NCI-H2081 treated with DMSO at 0.1 percent for 48 hours (cell line): Measurements from ENCODE around the gene UBE2E3.

Experiments used
- DNase-seq: peaks from one replicate; lab custom pipeline; 2025; lab: John Stamatoyannopoulos, UW

UBE2E3 gene

GRCh38 chr2:180978903-180979748 lies 1.3 kb upstream of the UBE2E3 start:
- no peak for DNase-seq

GRCh38 chr2:180979749-180980105 lies 678 bp upstream of the UBE2E3 start:
- DNase-seq: no peak

DNA sequence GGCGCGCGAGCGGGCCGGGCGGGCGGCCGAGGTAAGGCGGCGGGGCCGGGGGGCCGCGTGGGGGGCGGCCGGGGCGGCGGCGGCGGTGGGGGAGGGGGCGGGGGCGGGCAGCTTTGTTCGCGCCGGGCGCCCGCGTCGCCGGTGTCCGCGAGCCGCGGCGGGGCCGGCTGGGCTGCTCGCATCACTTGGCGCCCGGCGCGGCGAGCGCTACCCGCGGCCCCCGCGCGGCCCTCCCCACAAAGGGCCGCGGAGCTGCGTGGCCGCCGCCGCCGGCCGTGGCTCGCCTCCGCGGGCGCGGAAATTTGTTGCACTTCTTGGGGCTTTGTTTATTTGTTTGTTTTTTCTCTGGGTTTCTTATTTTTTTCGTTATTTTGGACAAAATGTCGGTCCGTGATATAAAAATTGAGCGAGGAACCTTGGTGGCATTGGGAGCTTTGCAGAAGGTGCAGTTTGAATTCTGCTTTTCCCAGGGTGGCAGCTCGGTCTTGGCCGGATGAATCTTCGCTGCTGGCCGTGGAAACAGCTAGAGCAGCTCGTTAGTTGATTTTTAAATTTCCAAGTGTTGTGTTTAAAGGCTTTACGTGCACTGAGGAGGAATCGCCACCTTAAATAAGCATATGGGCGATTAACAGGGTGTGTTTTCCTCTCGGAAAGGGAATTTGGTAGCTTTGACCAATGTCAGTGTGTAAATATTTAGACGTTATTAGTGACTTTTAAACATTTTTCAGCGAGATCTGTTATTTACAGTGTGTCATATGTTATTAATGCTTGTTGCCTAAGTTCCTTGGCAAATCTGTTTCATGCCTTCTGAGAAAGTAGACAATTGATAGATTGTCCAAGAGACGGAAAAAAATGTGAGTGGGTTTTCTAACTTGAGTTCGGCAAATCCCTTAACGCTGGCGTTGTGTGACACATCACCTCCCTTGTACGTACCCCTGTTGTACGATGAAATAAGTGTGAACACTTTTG lies 822 bp downstream of the UBE2E3 start:
- DNase-seq: no peak

- DNase-seq: peak; percentile 51
Measured at GRCh38 chr2:180983468-180984242, 3.2 kb downstream of the UBE2E3 start.

- DNase-seq: no peak
Measured at GRCh38 chr2:180985771-180986395, 5.5 kb downstream of the UBE2E3 start.

DNA sequence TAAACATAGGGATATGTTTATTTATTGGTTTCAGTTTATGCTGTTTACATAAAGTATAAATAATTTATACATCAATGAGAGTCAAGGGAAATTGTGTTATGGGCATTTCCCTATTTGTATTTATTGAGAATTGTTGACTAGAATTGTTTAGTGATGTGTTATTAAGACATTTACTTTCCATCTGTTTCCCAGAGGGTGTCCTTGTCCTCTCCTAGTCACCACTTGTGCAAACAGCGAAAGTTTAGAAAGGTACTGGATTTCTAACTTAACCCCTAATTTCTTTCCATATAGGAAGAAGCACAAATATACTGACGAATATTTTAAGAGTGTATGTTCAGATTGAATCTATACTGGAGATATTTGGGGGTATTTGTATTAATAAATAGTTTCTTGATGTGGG lies 6.7 kb downstream of the UBE2E3 start:
- DNase-seq: no peak

DNA sequence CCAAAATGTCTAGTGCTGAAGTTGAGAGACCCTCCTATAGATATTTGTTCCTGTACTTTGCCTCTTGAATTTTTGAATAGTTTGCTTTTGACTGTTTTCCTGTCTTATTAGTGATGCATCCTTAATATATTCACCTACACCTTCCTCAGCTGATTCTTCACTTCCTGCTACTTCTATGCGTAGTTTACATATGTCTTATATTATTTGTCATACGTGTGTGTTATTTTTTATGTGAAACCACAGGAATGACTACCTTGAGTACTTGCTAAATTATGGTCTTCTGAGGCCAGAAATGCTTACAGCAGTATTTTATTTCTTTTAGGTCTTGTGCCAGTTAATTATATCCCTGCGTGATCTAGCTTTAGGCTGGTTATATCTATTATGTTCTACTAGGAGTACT lies 9.9 kb downstream of the UBE2E3 start:
- DNase-seq: no peak

- no peak for DNase-seq
Measured at GRCh38 chr2:180990794-180991193, 10.4 kb downstream of the UBE2E3 start.

- no peak for DNase-seq
Measured at GRCh38 chr2:180991361-180991760, 11.0 kb downstream of the UBE2E3 start.

- DNase-seq: no peak
Measured at GRCh38 chr2:180991820-180992219, 11.4 kb downstream of the UBE2E3 start.

- DNase-seq: no peak
Measured at GRCh38 chr2:180992994-180993393, 12.6 kb downstream of the UBE2E3 start.

DNA sequence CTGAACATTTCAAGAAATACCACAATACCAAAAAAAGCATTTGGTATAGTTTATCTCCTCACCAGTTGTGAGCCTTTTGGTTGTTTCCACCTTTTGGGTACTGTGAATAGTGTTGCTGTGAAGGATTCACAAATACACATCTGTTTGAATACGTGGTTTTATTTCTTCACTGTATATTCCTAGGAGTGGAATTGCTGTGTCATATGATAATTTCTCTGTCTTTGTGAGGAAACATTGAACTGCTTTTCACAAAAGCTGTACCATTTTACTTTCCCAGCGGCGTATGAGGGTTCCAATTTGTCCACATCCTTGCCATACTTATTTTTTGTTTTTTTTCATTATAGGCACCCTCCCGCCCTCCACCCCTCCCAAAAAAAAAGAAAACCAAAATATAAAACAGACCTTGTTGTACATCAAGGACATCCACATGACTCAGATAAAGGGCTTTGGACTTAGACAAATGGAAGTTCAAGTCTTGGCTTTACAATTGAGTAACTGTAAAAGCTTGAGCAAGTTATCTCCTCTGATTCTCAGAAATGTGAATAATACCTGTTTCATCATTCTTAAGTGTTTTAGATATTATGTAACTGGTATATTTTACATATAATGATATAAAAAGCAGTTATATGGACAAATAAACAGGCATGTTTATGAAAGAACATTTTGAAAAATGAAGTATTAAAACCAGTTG lies 19.0 kb downstream of the UBE2E3 start:
- DNase-seq: no peak

GRCh38 chr2:181004647-181005325 lies 24.4 kb downstream of the UBE2E3 start:
- no peak for DNase-seq

- DNase-seq: no peak
Measured at GRCh38 chr2:181005326-181005655, 24.9 kb downstream of the UBE2E3 start.

DNA sequence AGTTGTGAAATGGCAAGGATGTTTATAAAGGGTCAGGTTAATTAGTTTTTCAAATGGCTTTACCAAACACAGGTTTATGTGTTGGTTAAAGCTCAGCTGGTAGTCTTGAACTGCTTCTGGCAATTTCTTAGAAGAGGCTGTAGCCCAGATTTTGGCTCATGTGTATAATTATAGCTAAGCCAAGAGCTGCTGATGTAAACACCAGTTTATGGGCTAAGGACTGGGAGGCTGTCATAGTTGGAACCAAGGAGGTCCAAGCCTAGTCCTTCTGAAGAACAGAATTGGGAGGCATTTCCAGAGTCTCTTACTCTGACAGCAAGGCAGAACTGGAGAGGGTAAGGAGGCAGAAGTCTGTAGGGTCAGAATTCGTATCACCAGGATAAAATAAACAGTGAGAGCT lies 25.4 kb downstream of the UBE2E3 start:
- no peak for DNase-seq

DNA sequence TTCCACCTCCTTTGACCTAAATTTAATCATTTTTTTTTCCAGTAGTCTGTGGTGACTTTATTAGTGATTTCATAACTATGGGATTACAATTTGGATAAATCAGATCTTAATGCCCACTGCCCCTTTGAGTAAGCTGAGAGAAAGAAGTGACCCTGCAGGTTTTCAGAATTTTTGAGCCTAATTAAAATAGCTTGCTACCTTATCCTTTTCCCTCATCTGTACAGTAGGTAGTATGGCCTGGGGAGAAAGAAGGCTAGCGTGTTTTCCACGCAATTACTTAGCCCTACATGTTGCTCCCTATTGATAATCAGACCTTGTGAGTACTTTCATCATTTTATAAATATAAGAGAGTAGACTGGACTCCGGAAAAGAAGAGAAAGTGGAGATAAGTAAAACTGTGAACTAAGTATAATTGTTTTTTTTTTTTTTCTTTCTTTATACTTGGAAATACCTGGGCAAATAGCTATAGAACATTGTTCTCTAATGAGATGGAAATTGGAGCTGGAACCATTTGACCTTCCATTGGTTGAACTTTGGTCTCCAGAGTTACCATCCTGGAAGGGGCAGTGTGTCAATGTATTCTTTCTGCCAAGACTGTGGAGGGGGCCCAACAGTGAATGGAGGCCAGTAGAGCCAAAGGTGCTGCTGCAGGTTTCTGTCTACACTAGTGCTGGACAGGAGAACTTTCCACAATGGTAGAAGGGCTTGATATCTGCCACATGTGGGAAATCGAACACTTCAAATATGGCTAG lies 26.9 kb downstream of the UBE2E3 start:
- DNase-seq: no peak

GRCh38 chr2:181008407-181008806 lies 28.0 kb downstream of the UBE2E3 start:
- DNase-seq: no peak

DNA sequence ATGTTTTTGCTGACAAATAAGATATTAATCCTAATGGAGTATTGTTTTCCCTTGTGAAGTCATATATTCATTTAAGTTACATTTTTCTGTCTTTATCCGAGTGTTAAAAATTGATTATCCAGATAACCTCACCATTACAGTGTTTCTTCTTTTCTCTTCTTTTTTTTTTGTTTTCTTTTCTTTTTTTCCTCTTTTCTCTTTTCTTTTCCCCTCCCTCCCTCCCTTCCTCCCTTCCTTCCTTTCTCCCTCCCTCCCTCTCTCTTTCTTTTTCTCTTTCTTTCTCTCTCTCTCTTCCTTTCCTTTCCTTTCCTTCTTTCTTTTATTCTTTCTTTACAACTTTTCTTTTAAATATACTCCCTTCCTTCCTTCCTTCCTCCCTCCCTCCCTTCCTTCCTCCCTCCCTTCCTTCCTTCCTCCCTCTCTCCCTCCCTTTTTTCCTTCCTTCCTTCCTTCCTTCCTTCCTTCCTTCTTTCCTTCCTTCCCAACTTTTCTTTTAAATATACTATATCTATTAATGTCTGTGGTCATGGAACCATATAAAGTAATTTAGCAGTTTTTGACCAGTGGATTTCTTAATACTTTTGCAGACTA lies 40.9 kb downstream of the UBE2E3 start:
- DNase-seq: no peak

DNA sequence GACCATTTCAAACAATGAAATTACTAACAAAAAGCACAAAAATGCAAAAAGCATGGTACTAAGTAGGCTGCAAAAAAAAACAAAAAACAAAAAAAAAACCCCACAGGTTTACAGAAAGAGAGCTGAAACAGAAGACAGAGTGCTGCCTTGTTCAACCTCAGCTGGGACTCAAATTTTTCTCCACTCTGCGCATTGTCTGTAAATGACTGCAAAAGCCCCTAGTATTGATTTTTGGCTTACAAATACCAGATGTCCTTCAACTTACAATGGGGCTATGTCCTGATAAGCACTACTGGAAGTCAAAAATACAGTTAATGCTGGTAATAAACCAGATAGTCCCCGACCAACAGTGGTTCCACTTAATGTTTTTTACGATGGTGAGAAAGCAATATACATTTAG lies 42.2 kb downstream of the UBE2E3 start:
- DNase-seq: no peak

- no peak for DNase-seq
Measured at GRCh38 chr2:181025004-181025403, 44.6 kb downstream of the UBE2E3 start.
